Measurements from ENCODE around the gene STXBP1.

Gene STXBP1

GRCh38 chr9:127723444-127723843, 111.4 kb downstream of the STXBP1 start:
- Histone ChIP-seq H3K27me3 (replicated peaks in 2 of 5; ENCODE audit: control insufficient read depth in 4 of 5, insufficient read depth in 5 of 5, low read length in 4 of 5) (peaks cover 0 to 1% (median 0%) of the 10 kb centered on the region in 5 experiments), H3K9me3 (ENCODE audit: control extremely low read depth in 1 of 5, control insufficient read depth in 4 of 5, insufficient read depth in 2 of 5, low read depth in 1 of 5, low read length in 4 of 5) (no peaks in the 10 kb centered on the region), H3K4me3 (ENCODE audit: control insufficient read depth in 1 of 7, extremely low read depth in 1 of 7, insufficient read depth in 4 of 7, low read depth in 2 of 7, low read length in 6 of 7) (no peak overlapping the region), H3K27ac (ENCODE audit: insufficient read depth in 1 of 2, low read depth in 1 of 2, low read length in 2 of 2, poor library complexity in 1 of 2, severe bottlenecking in 2 of 2) (no peak overlapping the region), H3K36me3 (ENCODE audit: control insufficient read depth in 4 of 4, insufficient read depth in 4 of 4, low read length in 3 of 4) (no peaks in the 10 kb centered on the region), H3K4me1 (ENCODE audit: control extremely low read depth in 1 of 4, control insufficient read depth in 4 of 4, insufficient read depth in 4 of 4, low read length in 3 of 4) (peaks cover 0 to 5% (median 4%) of the 10 kb centered on the region in 4 experiments)
- ChIA-PET POLR2A (interaction anchor here (1.3 kb wide), 1 partner anchor 11 kb away, joined by 4 read pairs; the partner anchor contains the start of gene TOR2A), CTCF (interaction anchor here (1.0 kb wide), 1 partner anchor 11 kb away, joined by 3 read pairs; the partner anchor contains the start of gene TOR2A)
- no peak for DNase-seq
- WGBS (ENCODE audit: insufficient coverage), result 85% methylated on average over 5 of the region's 5 CpGs

- no peak overlapping the region for H3K27ac ChIP-seq (ENCODE audit: insufficient read depth in 1 of 2, low read depth in 1 of 2, low read length in 2 of 2, poor library complexity in 1 of 2, severe bottlenecking in 2 of 2)
- 90% methylated on average over 23 of the region's 23 CpGs for WGBS (ENCODE audit: insufficient coverage)
- no peak overlapping the region for H3K4me3 ChIP-seq (ENCODE audit: control insufficient read depth in 1 of 7, extremely low read depth in 1 of 7, insufficient read depth in 4 of 7, low read depth in 2 of 7, low read length in 6 of 7)
- POLR2A ChIA-PET, result interaction anchor here (0.6 to 1.3 kb wide), 2 partner anchors 9 to 11 kb away, joined by 3 to 4 read pairs; partner anchors contain the start of genes PTRH1 and TOR2A
- no peaks in the 10 kb centered on the region for H3K9me3 ChIP-seq (ENCODE audit: control extremely low read depth in 1 of 5, control insufficient read depth in 4 of 5, insufficient read depth in 2 of 5, low read depth in 1 of 5, low read length in 4 of 5)
- CTCF ChIA-PET, result interaction anchor here (1.0 kb wide), 1 partner anchor 11 kb away, joined by 3 read pairs; the partner anchor contains the start of gene TOR2A
- no peaks in the 10 kb centered on the region for H3K36me3 ChIP-seq (ENCODE audit: control insufficient read depth in 4 of 4, insufficient read depth in 4 of 4, low read length in 3 of 4)
- H3K27me3 ChIP-seq (replicated peaks in 2 of 5; ENCODE audit: control insufficient read depth in 4 of 5, insufficient read depth in 5 of 5, low read length in 4 of 5), result peaks cover 0 to 1% (median 0%) of the 10 kb centered on the region in 5 experiments
- H3K4me1 ChIP-seq (ENCODE audit: control extremely low read depth in 1 of 4, control insufficient read depth in 4 of 4, insufficient read depth in 4 of 4, low read length in 3 of 4), result peaks cover 0 to 5% (median 4%) of the 10 kb centered on the region in 4 experiments
- DNase-seq, result no peak
Measured at GRCh38 chr9:127724012-127724411, 111.9 kb downstream of the STXBP1 start.

- ChIA-PET CTCF (interaction anchor here (0.8 to 1.0 kb wide), 2 partner anchors 138 to 139 kb away, joined by 3 read pairs; no protein-coding TSS in a partner anchor), POLR2A (no interaction called here)
Measured at GRCh38 chr9:127726871-127727270, 114.8 kb downstream of the STXBP1 start.

GRCh38 chr9:127728808-127729207, 116.7 kb downstream of the STXBP1 start:
- ChIA-PET POLR2A (no interaction called here), CTCF (interaction anchor here (0.6 to 1.5 kb wide), 4 partner anchors 9 to 141 kb away, joined by 3 to 4 read pairs (median 4); no protein-coding TSS in a partner anchor)
- H3K27ac ChIP-seq (ENCODE audit: insufficient read depth in 1 of 2, low read depth in 1 of 2, low read length in 2 of 2, poor library complexity in 1 of 2, severe bottlenecking in 2 of 2), result no peak overlapping the region
- H3K4me1 ChIP-seq (ENCODE audit: control extremely low read depth in 1 of 4, control insufficient read depth in 4 of 4, insufficient read depth in 4 of 4, low read length in 3 of 4), result peaks cover 0 to 6% (median 5%) of the 10 kb centered on the region in 4 experiments
- DNase-seq, result no peak
- peaks cover 0 to 16% (median 8%) of the 10 kb centered on the region in 4 experiments for H3K36me3 ChIP-seq (ENCODE audit: control insufficient read depth in 4 of 4, insufficient read depth in 4 of 4, low read length in 3 of 4)
- no peaks in the 10 kb centered on the region for H3K27me3 ChIP-seq (replicated peaks in 2 of 5; ENCODE audit: control insufficient read depth in 4 of 5, insufficient read depth in 5 of 5, low read length in 4 of 5)
- H3K4me3 ChIP-seq (ENCODE audit: control insufficient read depth in 1 of 7, extremely low read depth in 1 of 7, insufficient read depth in 4 of 7, low read depth in 2 of 7, low read length in 6 of 7), result no peak overlapping the region
- H3K9me3 ChIP-seq (ENCODE audit: control extremely low read depth in 1 of 5, control insufficient read depth in 4 of 5, insufficient read depth in 2 of 5, low read depth in 1 of 5, low read length in 4 of 5), result no peaks in the 10 kb centered on the region
- WGBS (ENCODE audit: insufficient coverage), result 93% methylated on average over 7 of the region's 8 CpGs

More at GRCh38 chr9:127726871-127727270, 114.8 kb downstream of the STXBP1 start:
- no peak overlapping the region for H3K27ac ChIP-seq (ENCODE audit: insufficient read depth in 1 of 2, low read depth in 1 of 2, low read length in 2 of 2, poor library complexity in 1 of 2, severe bottlenecking in 2 of 2)
- H3K4me1 ChIP-seq (ENCODE audit: control extremely low read depth in 1 of 4, control insufficient read depth in 4 of 4, insufficient read depth in 4 of 4, low read length in 3 of 4), result peaks cover 0 to 5% (median 2%) of the 10 kb centered on the region in 4 experiments
- no peaks in the 10 kb centered on the region for H3K9me3 ChIP-seq (ENCODE audit: control extremely low read depth in 1 of 5, control insufficient read depth in 4 of 5, insufficient read depth in 2 of 5, low read depth in 1 of 5, low read length in 4 of 5)
- WGBS (ENCODE audit: insufficient coverage), result 98% methylated on average over 6 of the region's 8 CpGs
- H3K27me3 ChIP-seq (replicated peaks in 2 of 5; ENCODE audit: control insufficient read depth in 4 of 5, insufficient read depth in 5 of 5, low read length in 4 of 5), result peaks cover 0 to 1% (median 0%) of the 10 kb centered on the region in 5 experiments
- no peak for DNase-seq
- H3K36me3 ChIP-seq (ENCODE audit: control insufficient read depth in 4 of 4, insufficient read depth in 4 of 4, low read length in 3 of 4), result peaks cover 0 to 12% (median 2%) of the 10 kb centered on the region in 4 experiments
- no peak overlapping the region for H3K4me3 ChIP-seq (ENCODE audit: control insufficient read depth in 1 of 7, extremely low read depth in 1 of 7, insufficient read depth in 4 of 7, low read depth in 2 of 7, low read length in 6 of 7)

- Histone ChIP-seq H3K9me3 (ENCODE audit: control extremely low read depth in 1 of 5, control insufficient read depth in 4 of 5, insufficient read depth in 2 of 5, low read depth in 1 of 5, low read length in 4 of 5) (no peaks in the 10 kb centered on the region), H3K4me3 (ENCODE audit: control insufficient read depth in 1 of 7, extremely low read depth in 1 of 7, insufficient read depth in 4 of 7, low read depth in 2 of 7, low read length in 6 of 7) (no peak overlapping the region), H3K27me3 (replicated peaks in 2 of 5; ENCODE audit: control insufficient read depth in 4 of 5, insufficient read depth in 5 of 5, low read length in 4 of 5) (no peaks in the 10 kb centered on the region), H3K4me1 (ENCODE audit: control extremely low read depth in 1 of 4, control insufficient read depth in 4 of 4, insufficient read depth in 4 of 4, low read length in 3 of 4) (peaks cover 0 to 13% (median 9%) of the 10 kb centered on the region in 4 experiments), H3K36me3 (ENCODE audit: control insufficient read depth in 4 of 4, insufficient read depth in 4 of 4, low read length in 3 of 4) (peaks cover 0 to 16% (median 8%) of the 10 kb centered on the region in 4 experiments), H3K27ac (ENCODE audit: insufficient read depth in 1 of 2, low read depth in 1 of 2, low read length in 2 of 2, poor library complexity in 1 of 2, severe bottlenecking in 2 of 2) (no peak overlapping the region)
- 92% methylated on average over 18 of the region's 18 CpGs for WGBS (ENCODE audit: insufficient coverage)
- DNase-seq, result no peak
- ChIA-PET POLR2A (no interaction called here), CTCF (interaction anchor here (0.6 to 1.5 kb wide), 5 partner anchors 10 to 192 kb away, joined by 3 to 4 read pairs (median 3); no protein-coding TSS in a partner anchor)
Measured at GRCh38 chr9:127729522-127730256, 117.6 kb downstream of the STXBP1 start.

DNA sequence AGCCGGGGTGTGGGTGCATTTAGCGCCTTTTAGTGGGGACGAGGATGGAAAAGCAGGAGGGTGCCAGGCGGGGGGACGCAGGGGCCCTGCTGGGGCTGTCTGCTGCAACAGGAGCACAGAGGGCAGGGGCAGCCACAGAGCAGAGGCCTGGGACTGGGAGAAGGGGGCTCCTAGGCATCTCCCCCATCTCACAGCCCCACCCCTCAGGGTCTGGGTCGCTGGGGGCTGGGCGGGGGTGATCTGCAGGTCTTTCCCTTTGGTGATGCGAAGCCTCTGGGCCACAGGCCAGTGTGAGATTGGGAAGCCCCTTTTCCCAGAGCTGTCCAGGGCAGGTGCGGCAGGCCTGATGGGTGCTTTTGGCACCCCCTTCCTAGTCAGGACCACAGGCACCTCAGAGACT, 118.2 kb downstream of the STXBP1 start:
- WGBS (ENCODE audit: insufficient coverage), result 100% methylated on average over 6 of the region's 9 CpGs
- ChIA-PET POLR2A (no interaction called here), CTCF (interaction anchor here (0.6 to 2.9 kb wide), 3 partner anchors 142 to 191 kb away, joined by 3 to 14 read pairs (median 3); no protein-coding TSS in a partner anchor)
- no peak overlapping the region for H3K27ac ChIP-seq (ENCODE audit: insufficient read depth in 1 of 2, low read depth in 1 of 2, low read length in 2 of 2, poor library complexity in 1 of 2, severe bottlenecking in 2 of 2)
- no peaks in the 10 kb centered on the region for H3K9me3 ChIP-seq (ENCODE audit: control extremely low read depth in 1 of 5, control insufficient read depth in 4 of 5, insufficient read depth in 2 of 5, low read depth in 1 of 5, low read length in 4 of 5)
- H3K4me1 ChIP-seq (ENCODE audit: control extremely low read depth in 1 of 4, control insufficient read depth in 4 of 4, insufficient read depth in 4 of 4, low read length in 3 of 4), result peaks cover 0 to 13% (median 7%) of the 10 kb centered on the region in 4 experiments
- DNase-seq, result no peak
- peaks cover 0 to 16% (median 8%) of the 10 kb centered on the region in 4 experiments for H3K36me3 ChIP-seq (ENCODE audit: control insufficient read depth in 4 of 4, insufficient read depth in 4 of 4, low read length in 3 of 4)
- no peaks in the 10 kb centered on the region for H3K27me3 ChIP-seq (replicated peaks in 2 of 5; ENCODE audit: control insufficient read depth in 4 of 5, insufficient read depth in 5 of 5, low read length in 4 of 5)
- H3K4me3 ChIP-seq (ENCODE audit: control insufficient read depth in 1 of 7, extremely low read depth in 1 of 7, insufficient read depth in 4 of 7, low read depth in 2 of 7, low read length in 6 of 7), result no peak overlapping the region

Measured in common myeloid progenitor, CD34-positive (primary cell).